CD4-positive, alpha-beta T cell treated with Interleukin-10 for 1 hour (primary cell): Measurements from ENCODE around the gene SLC17A9.
A peak's percentile ranks its signal among the peaks of the same experiment; 100 is the strongest.

Source experiments
- DNase-seq: peaks from one replicate; pipeline ENCODE4 v3.0.0-alpha.2; 2020

Gene SLC17A9

DNA sequence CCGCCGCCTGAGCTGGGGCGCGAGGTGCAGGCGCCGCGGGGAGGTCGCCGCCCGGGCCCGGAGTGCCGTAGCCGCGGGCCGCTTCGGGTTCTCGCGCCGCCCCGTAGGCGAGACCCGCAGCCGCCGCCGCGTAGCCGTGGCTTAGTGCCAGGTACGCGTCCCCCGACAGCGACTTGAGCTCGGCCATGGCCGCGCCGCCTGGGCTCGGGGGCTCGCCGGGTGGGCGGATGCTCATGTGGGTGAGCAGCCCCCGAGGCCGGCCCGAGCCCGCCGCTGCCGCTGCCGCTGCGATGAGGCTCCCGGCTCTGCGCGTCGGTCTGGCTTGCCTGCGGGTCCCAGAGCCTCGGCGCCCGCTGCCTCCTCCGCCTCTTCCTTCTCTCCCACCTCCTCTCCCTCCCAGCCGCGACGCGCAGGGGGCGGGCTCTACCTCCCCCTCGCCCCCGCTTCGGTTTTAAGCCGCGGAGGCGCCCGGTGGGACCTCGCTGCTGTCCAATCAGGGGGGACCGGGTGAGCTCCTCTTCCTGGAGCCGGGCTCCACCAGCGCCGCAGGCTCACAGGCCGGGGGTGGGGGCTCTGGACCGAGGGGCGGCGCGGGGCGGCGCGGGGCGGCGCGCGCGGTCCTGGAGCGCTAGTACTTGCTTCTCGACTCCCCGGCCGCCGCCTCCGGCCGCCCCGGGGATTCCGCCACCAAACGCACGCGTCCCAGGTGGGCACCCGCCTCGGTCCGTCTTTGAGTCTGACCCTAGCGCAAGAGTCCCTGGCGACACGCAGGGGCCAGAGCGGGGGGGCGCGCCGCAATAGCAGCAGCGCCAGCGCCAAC lies 54.2 kb downstream of the SLC17A9 start, which contains the start of gene BHLHE23:
Gene BHLHE23 (minus strand): TSS at position 425 of the 820 bp plus-strand sequence. CDS start 190 bp downstream, at position 235.
- DNase-seq = no peak

DNA sequence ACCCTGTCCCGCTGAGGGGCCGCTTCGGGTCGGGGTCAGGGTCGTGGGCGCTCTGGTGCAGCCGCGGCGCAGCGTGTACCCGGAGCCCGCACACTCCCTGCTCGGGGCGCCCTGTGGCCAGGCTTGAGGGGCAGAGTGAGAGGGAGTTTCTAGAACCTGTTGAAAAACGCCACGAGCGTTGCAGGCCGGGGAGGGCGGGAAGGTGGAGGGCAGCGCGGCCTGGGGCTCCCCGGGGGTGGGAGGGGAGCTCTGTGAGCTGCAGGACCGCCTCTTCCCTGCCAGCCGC lies 54.8 kb downstream of the SLC17A9 start:
- no peak for DNase-seq

DNA sequence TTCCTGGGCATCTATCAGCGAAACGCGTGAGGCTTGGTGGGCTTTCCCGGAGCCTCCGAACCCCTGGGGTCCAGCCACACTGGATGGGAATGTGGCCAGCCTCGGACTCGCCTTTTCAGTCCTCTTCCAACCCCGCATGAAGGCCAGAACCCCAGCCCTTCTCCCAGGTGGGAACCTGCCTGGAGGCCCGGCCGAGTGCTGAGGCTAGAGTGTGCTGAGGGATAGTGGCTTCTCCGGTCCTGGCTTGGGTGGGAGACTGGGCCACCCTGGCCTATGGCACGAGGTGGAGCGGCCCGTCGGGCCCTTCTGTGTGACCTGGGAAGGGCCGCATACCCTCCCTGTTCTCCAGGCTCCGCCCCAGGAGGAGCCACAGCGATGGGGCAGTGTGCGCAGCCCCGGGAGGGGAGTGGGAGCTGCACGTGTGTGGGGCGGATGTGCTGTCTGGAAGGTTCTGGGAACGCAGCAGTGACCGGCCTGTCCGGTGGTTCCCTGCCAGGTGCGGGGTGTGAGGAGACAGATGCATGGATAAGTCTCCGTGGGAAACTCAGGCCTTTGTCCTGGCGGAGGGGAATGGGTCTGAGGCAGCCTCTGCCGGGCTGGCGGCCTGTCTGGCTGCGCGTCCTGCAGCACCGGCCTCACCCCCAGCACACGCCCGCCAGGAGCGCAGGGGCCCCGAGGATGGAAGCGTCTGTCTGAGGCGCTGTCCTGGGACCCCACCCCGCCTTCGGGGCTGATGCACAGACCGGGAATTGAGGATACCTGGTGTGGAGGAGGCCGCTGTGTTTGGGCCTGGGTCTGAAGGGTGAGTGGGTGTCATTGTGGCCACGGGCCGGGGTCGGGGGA lies 55.4 kb downstream of the SLC17A9 start:
- no peak for DNase-seq

GRCh38 chr20:63008541-63009044 lies 56.1 kb downstream of the SLC17A9 start:
- no peak for DNase-seq

- DNase-seq = peak; percentile 87
Observed at GRCh38 chr20:63009045-63009961, 56.8 kb downstream of the SLC17A9 start.

GRCh38 chr20:63009988-63010769 lies 57.7 kb downstream of the SLC17A9 start:
- DNase-seq = peak; percentile 72

- DNase-seq = no peak
Observed at GRCh38 chr20:63011798-63012197, 59.3 kb downstream of the SLC17A9 start.

DNA sequence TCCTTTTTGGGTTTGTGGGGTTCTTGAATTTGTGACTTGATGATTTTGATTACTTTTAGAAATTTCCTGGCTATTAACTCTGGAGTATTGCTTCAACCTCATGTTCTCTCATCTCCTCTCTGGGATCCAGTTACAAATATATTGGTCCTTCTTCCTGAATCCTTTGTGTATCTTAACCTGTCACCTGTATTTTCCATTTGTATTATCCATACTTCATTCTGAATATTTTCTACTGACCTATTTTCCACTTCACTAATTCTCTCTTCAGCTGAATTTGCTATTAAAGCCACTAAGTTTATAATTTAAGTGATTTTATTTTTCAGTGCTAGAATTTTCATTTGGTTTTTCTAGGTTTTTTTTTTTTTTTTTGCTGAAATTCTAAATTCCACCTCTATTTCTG lies 60.7 kb downstream of the SLC17A9 start:
- DNase-seq = no peak

DNA sequence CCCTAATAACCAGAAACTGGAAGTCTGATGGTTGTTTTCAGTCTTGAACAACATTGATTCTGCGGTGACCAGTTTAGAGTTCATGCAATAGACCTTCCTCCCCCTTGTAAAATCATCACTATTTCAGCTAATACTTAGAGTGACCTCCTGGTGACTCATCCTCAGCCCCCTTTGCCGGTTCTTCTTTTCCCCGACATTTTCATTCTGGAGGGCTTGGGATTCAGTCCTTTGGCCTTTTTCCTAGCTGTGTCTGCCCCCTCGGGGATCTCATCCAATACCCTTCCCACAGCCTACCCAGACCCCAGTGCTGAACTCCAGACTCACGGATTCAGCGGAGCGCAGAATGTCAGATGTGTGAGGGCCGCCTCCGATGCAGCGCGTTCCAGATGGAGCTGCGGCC lies 61.8 kb downstream of the SLC17A9 start:
- DNase-seq = no peak

- no peak for DNase-seq
Observed at GRCh38 chr20:63014710-63015109, 62.2 kb downstream of the SLC17A9 start.

- DNase-seq = no peak
Observed at GRCh38 chr20:63015147-63015661, 62.7 kb downstream of the SLC17A9 start.

- no peak for DNase-seq
Observed at GRCh38 chr20:63015662-63016361, 63.3 kb downstream of the SLC17A9 start.

DNA sequence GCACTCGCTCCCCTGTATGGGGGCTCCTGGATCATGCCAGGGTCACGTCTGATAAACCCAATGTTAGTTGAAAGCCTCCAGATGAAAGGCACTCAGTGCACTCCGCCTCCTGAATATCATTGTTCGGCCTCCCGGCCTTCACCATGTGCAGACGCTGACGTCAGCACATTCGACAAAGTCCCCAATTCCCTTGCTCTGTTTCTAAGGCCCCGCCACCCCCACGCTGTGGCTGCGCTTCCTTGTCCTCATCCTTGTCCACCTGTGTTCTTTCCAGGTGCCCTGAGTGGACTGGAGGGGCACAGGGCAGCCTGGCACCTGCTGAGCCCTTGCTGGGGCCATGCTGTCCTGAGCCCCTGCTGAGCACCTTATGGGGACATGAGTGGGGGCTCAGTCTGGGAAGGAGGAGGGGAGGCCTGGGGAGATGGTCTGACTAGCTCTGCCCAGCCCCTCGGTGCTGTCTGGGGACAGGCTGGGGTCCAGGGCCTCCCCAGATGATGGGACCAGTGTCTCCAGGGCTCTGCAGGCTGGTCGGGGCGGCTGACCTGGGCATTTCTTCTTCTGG lies 64.1 kb downstream of the SLC17A9 start:
- no peak for DNase-seq

GRCh38 chr20:63017076-63017825 lies 64.7 kb downstream of the SLC17A9 start:
- no peak for DNase-seq

DNA sequence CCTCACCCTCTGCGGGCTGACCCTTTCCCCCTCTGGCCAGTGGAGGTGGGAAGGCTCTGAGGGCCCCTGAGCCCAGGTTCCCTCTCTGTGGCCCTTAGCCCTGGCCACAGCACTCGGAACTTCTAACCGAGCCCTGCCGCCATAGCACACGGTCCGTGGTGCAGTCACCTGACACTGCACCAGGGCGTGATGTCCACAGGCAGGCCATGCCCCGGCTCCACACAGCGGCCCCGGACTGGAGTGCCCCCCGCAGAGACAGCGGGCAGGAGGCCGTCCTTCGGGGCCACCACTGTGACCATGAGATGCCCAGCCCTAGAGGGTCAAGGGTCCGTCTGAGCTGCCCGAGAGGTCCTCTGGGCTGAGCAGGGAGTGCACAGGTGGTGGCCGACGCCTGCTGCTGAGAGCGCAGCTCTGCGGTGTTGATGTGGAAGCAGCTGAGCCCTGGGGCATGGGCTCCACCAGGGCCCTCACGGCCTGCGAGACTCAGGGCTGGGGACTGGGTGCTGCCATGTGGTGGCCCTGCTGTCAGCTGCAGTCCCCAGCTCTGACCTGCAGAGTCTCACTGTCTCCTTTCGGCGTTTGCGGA lies 65.4 kb downstream of the SLC17A9 start:
- DNase-seq = no peak
